COR-L47 (cell line): ENCODE data around the gene KCNJ14.
"Not testable (repeated sequence)": the region's sequence is repeated elsewhere in the genome, so short reads cannot be mapped to it uniquely, and the experiment has no call there.

Experiments
- DNase-seq: peaks from one replicate; lab custom pipeline; 2025; lab: John Stamatoyannopoulos, UW

The KCNJ14 gene

DNA sequence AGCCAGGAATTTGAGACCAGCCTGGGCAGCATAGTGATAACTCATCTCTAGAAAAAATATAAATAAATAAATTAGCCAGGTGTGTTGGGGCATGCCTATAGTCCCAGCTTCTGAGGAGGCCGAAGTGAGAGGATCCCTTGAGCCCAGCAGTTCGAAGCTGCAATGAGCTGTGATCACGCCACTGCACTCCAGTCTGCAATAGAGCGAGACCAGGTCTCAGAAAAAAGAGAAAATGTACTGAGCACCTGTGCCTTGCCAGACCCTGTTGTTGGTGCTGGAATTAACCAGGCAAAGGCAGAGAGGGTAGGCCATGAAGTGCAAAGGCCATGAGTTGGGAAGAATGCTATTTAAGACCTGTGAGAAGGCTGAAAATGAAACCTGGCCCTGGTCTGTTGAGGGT is 16.5 kb downstream of the KCNJ14 start:
- no peak for DNase-seq

DNA sequence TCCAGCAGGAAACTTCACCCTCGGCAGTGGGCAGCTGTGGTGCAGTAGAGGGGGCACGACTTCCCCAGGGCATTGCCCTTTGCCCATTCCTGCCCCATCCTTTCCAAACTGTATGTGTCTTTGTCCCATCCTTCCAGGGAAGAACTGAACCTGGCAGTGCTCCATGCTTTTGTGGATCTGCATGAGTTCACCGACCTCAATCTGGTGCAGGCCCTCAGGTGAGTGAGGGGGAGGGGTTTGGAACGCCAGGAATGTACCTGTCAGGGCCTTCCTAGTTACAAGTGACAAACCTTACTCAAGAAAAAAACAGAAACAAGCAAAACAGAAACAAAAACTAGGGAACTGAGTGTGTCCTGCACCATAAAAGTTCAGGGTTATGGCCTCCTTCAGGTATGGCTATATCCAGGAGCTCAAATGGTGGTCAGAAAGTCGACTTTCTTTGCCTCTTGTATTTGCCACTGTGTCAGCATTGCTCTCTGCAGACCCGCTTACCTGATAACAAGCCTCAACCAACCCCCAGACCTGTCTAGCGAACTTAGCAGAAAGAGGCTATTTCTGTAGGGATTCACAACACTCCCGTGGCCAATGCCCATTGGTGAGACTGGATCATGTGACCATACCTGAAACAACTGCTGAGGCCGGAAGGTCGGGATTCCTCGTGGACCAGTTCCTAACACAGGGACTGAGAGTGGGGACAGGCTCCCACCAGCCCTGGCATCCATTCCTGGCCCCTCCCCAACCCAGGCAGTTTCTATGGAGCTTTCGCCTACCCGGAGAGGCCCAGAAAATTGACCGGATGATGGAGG is 18.0 kb downstream of the KCNJ14 start:
- DNase-seq = no peak

DNA sequence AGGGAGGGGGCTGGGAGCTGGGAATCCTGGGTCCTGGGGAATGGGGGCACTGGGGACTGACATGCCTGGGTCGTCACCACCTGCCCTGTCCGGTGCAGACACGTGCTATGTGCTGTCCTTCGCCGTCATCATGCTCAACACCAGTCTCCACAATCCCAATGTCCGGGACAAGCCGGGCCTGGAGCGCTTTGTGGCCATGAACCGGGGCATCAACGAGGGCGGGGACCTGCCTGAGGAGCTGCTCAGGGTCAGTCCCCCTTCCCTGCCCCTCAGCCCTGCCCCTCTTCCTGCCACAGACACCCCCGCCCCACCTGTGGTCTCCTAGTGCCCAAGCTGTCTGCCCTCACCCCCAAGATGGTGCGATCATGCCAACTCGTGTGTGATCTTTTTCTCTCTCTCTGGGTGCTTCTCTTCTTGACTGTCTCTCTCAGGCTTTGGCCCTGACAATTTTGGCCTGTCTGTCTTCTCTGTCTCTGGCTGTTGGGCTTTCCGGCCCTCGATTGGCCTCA is 18.8 kb downstream of the KCNJ14 start:
- no peak for DNase-seq

DNA sequence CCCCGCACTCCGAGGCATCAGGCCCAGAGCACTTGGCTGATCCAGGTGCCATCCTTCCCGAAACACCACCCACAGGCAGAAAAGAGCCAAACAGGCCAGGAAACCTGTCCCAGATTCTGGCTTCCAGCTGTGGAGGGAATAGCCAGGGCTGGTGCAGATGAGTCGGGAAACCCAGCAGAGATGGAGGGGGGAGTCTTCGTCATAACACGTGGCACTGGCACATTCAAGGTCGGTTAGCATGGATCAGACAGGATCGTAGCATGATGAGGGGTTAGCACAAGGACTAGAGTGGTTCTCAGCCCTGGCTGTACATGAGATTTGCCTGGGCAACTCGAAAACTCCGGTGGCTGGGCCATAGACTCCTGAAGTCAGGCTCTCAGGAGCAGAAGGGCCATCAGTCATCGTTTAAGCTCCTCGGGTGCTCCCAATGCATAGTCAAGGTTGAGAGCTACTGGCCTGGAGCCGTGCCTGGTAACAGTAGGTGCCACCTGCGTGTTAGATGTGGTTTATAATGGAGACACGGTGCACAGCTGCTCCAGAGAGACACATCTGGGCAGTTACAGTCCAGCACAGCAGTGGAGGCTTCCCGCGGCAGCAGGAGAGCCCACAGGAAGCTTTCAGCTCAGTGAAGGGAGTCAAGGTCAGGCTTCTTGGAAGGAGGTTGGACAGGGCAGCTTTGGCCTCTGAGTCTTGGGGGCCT is 20.1 kb downstream of the KCNJ14 start:
- no peak for DNase-seq

DNA sequence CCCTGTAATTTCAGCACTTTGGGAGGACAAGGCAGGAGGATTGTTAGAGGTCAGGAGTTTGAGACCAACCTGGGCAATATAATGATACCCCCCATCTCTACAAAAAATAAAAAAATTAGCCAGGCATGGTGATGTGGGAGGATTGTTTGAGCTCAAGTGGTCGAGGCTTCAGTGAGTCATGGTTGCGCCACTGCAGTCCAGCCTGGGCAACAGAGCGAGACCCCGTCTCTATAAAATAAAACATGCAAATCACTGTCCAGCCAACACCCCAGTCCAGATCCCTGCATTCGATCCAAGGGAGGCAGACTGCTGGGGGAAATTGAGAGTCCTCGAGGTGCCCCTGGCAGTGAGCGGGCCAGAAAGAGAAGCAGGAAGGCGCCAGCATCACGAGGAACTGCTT is 20.8 kb downstream of the KCNJ14 start:
- DNase-seq = no peak

DNA sequence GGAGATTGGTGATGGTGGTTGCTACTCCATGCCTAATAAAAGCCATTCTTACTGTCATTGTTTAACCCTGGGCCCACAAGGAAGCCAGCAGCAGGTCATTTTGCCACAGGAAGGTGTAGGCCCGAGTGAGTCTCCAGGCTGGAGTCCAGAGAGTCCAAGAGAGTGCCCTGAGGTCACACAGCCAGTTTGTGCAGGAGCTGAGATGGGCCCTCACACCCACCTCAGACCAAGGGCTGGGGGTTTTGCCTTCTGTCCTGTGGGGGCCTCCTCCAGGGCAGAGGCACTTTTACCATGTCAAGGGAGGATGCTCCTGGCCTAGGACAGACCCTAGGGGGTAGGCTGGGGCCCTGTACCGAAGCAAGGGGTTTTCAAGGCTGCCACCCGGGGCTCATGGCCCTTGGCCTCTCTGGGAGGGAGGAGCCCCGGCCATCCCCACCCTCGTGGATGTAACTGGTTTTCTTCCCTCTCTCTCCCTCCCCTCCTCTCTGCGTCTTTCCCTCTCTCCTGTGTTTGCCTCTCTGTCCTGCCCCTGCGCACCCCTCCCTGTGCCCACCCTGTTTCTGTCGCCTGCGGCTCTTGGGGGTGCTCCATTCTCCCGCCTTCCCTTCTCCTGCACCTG is 21.8 kb downstream of the KCNJ14 start:
- no peak for DNase-seq

DNA sequence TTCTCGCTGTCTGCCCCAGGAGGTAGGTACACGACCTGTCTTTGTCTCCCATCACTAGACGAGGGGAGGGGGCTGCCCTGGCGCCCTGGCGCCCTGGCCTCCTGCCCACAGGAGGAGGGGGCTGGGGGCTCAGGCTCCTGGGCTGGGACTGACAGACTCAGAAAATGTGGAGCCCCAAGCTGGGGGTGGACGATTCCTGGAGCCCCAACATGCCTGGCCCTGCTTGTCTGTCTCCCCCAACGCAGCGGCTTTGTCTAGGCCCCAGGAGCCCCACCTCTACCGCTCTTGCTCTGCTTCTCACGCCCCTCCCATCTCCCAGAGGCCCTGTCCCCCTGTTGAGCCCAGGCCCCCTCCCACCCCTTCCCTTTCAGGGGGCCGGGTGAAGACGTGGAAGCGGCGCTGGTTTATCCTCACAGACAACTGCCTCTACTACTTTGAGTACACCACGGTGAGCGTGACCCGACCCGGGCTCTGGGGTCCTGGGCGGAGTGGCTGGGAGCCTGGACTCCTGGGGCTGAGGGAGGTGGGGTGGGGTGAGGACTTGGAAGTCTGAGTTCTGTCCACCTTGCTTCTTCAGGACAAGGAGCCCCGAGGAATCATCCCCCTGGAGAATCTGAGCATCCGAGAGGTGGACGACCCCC is 22.4 kb downstream of the KCNJ14 start:
- no peak for DNase-seq

DNA sequence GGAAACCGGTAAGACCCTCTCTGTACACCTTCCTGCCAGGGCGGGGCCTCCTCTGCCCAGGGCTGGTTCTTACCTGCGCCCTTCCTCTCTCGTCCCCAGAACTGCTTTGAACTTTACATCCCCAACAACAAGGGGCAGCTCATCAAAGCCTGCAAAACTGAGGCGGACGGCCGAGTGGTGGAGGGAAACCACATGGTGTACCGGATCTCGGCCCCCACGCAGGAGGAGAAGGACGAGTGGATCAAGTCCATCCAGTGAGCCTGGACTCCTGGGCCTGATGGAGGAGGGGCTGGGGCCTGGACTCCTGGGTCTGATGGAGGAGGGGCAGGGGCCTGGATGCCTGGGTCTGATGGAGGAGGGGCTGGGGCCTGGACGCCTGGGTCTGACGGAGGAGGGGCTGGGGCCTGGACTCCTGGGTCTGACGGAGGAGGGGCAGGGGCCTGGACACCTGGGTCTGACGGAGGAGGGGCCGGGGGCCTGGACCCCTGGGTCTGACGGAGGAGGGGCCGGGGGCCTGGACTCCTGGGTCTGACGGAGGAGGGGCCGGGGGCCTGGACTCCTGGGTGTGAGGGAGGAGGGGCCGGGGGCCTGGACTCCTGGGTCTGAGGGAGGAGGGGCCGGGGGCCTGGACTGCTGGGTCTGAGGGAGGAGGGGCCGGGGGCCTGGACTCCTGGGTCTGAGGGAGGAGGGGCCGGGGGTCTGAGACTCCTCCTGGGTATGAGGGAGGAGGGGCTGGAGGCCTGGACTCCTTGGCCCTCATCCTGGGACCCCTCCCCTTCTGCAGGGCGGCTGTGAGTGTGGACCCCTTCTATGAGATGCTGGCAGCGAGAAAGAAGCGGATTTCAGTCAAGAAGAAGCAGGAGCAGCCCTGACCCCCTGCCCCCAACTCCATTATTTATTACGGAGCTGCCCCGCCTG is 23.2 kb downstream of the KCNJ14 start:
- DNase-seq = no peak

DNA sequence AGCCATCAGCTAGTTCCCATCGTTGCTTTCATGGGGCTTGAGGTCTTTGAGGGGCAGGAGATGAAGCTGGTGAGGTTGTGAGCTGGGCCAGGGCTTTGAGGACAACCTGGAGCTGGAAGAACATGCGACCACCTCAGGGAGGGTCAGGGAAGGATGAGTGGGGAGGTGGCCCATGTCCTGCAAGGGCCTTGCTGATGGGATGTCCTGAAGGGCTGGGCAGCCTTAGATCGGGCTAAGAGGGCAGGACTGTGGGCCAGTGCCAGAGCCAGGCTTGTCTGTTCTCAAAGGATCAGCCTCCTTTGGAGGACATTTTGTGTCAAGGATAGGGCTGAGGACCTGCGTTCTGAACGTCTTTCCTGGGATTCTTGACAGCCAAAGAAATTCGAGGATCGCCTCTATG is 24.3 kb downstream of the KCNJ14 start:
- DNase-seq = no peak

DNA sequence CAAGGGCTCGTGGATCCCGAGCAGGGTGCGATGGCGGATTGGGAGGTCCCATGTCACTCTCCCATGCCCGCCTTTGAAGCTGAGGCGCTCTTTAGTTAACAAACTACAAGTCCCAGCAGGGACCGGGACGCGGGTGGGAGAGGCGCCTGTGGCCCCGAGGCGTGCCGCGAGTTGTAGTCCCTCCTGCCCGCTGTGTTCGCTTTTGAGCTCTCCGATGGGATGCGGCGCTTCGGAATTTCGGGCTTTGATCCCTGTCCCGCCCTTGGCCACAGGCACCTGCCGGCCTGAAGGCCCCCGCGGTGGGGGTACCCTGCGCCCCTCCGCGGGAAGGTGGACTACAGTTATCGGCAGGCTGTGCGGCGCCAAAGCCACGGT is 24.8 kb downstream of the KCNJ14 start:
- no peak for DNase-seq

DNA sequence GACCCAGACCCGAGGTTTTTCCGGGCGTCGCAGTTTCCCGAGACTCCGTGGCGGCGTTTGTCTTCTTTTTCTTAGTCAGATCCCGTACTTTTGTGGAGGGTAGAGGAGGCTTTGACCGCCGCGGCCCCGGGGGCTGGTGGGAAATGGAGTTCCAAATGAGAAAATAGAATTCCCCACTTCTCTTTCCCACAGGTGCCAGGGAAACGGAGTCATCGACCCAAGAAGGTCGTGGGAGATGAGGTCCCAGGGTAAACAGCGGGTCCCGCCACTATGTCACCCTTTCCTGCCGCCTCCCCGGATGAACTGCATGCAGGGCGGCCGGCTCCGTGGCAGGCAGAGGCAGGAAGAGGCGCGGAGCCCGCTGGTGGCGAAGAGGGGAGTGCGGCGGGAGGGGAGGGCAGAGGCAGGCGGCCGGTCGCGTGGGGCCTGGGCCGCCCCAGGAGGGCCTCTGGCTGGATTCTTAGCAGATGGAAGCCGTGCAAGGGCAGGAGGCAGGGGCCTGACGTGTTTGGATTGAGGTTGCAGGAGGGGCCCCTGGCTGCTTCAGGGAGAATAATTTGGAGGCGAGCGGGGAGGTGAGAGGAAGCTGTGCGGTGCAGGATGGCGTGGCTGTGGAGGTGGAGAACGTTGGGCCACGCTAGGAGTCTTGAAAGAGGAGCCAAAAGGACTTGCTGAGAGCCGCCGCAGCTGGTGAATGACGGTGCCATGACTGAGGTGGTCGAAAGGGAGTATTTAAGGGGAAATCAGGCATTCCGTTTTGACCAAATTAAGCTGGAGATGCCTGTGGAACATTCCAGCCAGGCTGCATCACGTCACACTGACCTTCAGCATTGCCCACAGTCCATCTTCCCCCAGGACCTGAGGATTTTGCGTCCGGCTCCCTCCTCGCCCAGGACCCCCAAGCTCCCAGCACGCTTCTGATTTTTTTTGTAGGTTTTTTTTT is 25.5 kb downstream of the KCNJ14 start:
- DNase-seq = no peak

DNA sequence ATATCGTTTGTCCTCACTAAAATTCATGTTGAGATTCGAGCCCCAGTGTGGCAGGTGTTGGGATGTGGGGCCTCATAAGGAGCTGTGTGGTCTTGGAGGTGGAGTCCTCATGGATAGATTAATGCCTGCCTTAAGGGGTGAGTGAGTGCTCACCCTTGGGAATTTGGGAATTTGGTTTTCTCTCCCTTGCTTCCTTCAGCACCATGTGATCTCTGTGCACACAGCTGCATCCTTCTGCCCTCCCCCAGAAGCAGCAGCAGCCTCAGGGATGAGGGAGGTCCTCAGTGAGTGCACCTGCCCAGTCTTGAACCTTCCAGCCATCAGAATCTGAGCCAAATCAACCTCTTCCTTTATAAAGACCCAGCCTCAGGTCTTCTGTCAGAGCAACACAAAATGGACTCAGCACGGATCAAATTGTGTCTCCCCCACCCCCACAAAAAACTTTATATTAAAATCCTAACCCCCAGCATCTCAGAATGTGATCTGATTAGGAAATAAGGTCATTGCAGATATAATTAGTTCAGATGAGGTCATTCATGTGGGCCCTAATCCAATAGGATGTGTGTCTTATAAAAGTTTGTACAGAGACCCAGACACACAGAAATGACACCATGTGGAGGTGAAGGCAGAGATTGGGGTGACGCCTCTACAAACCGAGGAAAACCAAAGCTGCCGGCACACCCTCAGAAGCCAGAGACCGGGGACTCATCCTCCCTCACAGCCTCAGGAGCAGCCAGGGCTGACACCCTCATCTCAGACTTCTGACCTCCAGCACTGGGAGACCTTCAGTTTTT is 26.7 kb downstream of the KCNJ14 start:
- no peak for DNase-seq

DNA sequence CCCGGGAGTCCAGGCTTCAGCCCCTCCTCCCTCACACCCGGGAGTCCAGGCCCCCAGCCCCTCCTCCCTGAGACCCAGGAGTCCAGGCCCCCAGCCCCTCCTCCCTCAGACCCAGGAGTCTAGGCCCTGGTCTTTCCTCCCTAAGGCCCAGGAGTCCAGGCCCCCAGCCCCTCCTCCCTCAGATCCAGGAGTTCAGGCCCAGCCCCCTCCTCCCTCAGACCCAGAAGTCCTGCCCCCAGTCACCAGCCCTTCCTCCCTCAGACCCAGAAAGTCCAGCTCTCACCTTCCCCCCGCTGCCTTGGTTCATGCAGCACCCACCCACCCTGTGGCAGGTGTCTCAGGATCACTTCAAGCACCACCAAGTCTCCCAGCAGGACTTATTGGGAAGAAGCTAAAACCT is 27.9 kb downstream of the KCNJ14 start:
- no peak for DNase-seq

DNA sequence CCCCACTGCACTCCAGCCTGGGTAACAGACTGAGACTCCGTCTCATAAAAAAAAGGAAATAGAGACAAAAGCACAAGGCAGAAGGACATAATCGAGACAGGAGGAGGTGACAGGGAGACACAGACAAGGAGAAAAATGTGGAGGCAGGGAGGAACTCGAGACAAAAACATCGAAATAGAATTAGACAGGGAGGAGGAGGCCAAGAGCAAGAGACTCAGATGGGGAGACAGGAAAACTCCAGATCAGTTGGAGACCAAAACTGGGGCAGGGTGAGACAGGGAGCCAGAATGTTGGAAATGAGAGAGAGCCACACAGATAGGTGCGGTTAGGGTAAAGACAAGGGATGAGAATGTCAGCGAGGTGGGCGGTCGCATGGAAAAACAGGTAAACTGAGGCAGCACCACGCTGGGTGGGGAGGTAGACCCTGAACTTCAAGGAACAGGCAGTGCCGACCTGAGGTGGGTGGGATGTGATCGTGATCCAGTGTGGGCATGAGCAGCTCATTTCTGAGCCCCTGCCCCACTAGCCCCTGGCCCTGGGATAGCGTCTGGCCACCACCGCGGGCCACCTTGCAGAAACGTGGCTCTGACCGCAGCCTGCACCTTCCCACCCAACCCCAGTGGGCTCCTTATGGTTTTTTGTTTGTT is 29.0 kb downstream of the KCNJ14 start:
- no peak for DNase-seq

DNA sequence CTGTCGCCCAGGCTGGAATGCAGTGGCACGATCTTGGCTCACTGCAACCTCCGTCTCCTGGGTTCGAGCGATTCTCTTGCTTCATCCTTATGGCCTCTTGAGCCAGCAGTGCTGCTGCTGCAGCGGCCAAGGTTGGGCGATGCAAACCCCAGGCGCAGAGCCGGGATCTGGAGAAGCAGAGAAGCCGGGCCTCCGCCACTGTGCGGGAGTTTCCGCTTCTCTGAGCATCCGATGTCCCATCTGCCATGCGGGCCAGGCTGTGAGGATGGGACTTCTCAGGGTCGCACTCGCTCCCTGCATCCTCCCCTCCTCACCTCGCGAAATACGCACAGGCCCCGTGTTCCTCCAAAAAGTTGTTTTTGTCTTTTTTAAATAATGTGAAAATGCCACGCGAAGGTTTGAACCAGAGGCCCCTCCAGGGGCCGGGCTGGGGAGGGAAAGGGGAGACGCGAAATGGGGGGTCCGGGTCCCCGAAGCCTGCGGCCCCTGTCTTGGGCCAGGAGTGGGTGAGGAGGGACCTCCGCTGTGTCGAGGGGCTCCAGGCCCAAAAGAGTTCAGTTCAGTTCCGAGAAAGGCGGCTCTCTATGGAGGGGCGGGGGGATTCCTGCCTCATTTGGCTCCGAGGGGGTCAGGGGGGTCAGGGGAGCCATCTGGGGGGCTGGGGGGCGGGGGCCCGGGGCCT is 29.7 kb downstream of the KCNJ14 start:
- no peak for DNase-seq

DNA sequence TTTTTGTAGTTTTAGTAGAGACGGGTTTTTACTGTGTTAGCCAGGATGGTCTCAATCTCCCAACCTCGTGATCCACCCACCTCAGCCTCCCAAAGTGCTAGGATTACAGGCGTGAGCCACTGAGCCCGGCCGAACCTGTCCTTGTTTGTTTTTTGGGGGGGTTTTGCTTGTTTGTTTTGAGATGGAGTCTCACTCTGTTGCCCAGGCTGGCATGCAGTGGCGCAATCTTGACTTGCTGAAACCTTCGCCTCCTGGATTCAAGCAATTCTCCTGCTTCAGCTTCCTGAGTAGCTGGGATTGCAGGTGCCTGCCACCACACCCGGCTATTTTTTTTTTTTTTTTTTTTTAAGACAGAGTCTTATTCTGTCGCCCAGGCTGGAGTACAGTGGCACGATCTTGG is 31.3 kb downstream of the KCNJ14 start:
- not testable (repeated sequence) for DNase-seq

DNA sequence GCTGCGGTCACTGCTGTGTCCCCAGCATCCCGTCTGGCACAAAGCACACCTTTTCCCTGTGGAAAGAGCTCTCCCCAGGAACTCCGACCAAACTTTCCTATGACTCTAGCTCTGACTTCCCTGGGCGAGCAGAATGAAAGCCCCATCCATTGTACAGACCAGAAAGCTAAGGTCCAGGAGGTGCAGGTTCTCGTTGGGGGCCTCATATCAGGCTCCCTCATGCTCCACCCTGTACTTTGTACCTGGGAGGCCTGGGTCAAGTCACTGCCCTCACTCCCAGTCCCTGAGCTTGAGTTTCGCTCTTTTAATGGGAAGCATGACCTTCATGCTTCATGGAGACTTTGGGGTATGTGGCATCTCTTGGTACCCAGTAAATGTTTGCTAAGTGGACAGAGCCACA is 32.2 kb downstream of the KCNJ14 start:
- DNase-seq = no peak

DNA sequence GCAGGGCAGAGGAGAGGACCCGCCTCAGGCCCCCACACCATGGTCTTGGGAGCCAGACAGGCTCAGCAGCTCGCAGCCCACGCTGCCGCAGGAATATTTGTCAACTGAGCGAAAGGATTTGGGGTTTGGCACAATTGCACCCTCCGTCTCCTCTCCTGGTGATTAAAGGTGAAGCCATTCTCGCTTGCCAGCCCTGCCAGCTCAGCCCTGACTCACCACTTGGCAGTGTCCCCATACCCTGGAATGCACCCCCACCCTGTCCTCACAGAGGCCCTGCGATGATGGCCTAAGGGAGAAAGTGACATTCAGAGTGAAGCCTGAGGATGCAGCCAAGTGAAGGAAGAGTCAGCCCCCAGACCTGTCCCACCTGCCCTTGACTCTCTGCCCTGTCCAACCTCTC is 32.6 kb downstream of the KCNJ14 start:
- no peak for DNase-seq
